GM12878 (cell line): Measurements from ENCODE around the gene ABCB10. TPM values are rescaled to one million over a fixed set of nuclear protein-coding genes. Genes with fewer than 3 reads are reported as not detected.

Experiments
- ATAC-seq: fragments of 200-7000 bp; cut with Tn5 transposase; 3 replicates; pipeline ENCODE4 v1.9.1; 2020; ENCODE audit warnings: mild to moderate bottlenecking, moderate library complexity
- BruUV-seq: library from RNA; stranded (reverse); fragments of 400-500 nt; replicated peaks from 2 replicates; lab custom pipeline; 2021; lab: Mats Ljungman, UMichigan
- CTCF ChIA-PET: fragments of 300-600 bp; sonication (Branson Sonifier 250); formaldehyde crosslinking; extraction: SDS; loops from one replicate; lab custom pipeline; 2021; ENCODE audit warnings: inconsistent platforms; lab: Yijun Ruan, JAX
- POLR2A ChIA-PET: fragments of 350-600 bp; formaldehyde crosslinking; extraction: SDS; loops from one replicate; lab custom pipeline; 2021; ENCODE audit warnings: inconsistent platforms; lab: Charles Lee
- RAD21 ChIA-PET: fragments of 300-600 bp; sonication (Branson Sonifier 250); formaldehyde crosslinking; loops from one replicate; lab custom pipeline; 2023; ENCODE audit warnings: antibody characterized with exemption; ENCODE audit not compliant: unreplicated experiment; lab: Charles Lee
- SMC1A ChIA-PET: fragments of 300-600 bp; sonication (Branson Sonifier 250); formaldehyde crosslinking; loops from one replicate; lab custom pipeline; 2023; ENCODE audit not compliant: unreplicated experiment, uncharacterized antibody; lab: Charles Lee
- DNase-seq: peaks from one replicate; pipeline ENCODE4 v3.0.0-alpha.2; 2011; ENCODE audit warnings: low read depth, low spot score
- FAIRE-seq: peaks from 3 replicates; lab custom pipeline; 2011; peaks lifted over from hg19 to GRCh38; lab: Jason Lieb, UNC
- H2AFZ ChIP-seq: 2 replicates; pipeline ENCODE4 v1.6.0; 2011; ENCODE audit warnings: low read depth, low read length, control low read depth; ENCODE audit not compliant: control insufficient read depth
- H3K27ac ChIP-seq: 2 replicates; pipeline ENCODE4 v1.5.1; 2011; ENCODE audit warnings: control low read depth; ENCODE audit not compliant: control insufficient read depth, insufficient read depth
- H3K27me3 ChIP-seq, 2 experiments: replicated peaks in 1 of 2; 2 replicates each; pipeline versions ENCODE4 v1.6.0 to v1.6.1; 2011; ENCODE audit warnings: low read length in 1 of 2; ENCODE audit not compliant: control insufficient read depth in 2 of 2, insufficient read depth in 2 of 2
- H3K36me3 ChIP-seq, 2 experiments: 2 replicates each; pipeline ENCODE4 v1.5.1; 2011; ENCODE audit warnings: low read length in 1 of 2; ENCODE audit not compliant: control insufficient read depth in 2 of 2, insufficient read depth in 2 of 2
- H3K4me1 ChIP-seq: 2 replicates; pipeline ENCODE4 v1.6.1; 2011; ENCODE audit warnings: mild to moderate bottlenecking, low read length, moderate library complexity, mixed read lengths; ENCODE audit not compliant: control insufficient read depth, insufficient read depth
- H3K4me2 ChIP-seq: 2 replicates; pipeline ENCODE4 v1.6.0; 2011; ENCODE audit warnings: control low read depth; ENCODE audit not compliant: control insufficient read depth, insufficient read depth
- H3K4me3 ChIP-seq: fragments of 200-600 bp; sonication (generic); 2 replicates; pipeline ENCODE4 v1.5.1; 2016
- H3K79me2 ChIP-seq: 2 replicates; pipeline ENCODE4 v1.6.0; 2011; ENCODE audit warnings: low read length; ENCODE audit not compliant: control insufficient read depth, insufficient read depth
- H3K9ac ChIP-seq: 2 replicates; pipeline ENCODE4 v1.8.0; 2011; ENCODE audit warnings: low read length, control low read depth, mixed read lengths; ENCODE audit not compliant: control insufficient read depth, insufficient read depth
- H3K9me3 ChIP-seq: replicated peaks from 3 replicates; pipeline ENCODE4 v1.5.1; 2011; ENCODE audit warnings: mild to moderate bottlenecking, low read length; ENCODE audit not compliant: control insufficient read depth, insufficient read depth
- H4K20me1 ChIP-seq: 2 replicates; pipeline ENCODE4 v1.6.0; 2011; ENCODE audit not compliant: control insufficient read depth, insufficient read depth
- BCL11A ChIP-seq: IDR thresholded peaks from 2 replicates; pipeline ENCODE4 v1.6.1; 2011; ENCODE audit warnings: low read depth, low read length
- CBX3 ChIP-seq: fragments of 200-600 bp; sonication (generic); IDR thresholded peaks from 2 replicates; pipeline ENCODE4 v1.6.1; 2016; ENCODE audit warnings: low read depth, borderline replicate concordance
- FOXK2 ChIP-seq: fragments of 450-650 bp; IDR thresholded peaks from 2 replicates; pipeline ENCODE4 v1.6.1; 2017; ENCODE audit warnings: mild to moderate bottlenecking, moderate library complexity
- MEF2A ChIP-seq: IDR thresholded peaks from 2 replicates; pipeline ENCODE4 v1.6.1; 2011; ENCODE audit warnings: low read depth, mild to moderate bottlenecking, low read length, moderate library complexity; ENCODE audit not compliant: insufficient read depth
- POLR2A ChIP-seq: IDR thresholded peaks from 2 replicates; pipeline ENCODE4 v1.6.1; 2011; ENCODE audit warnings: low read depth, mild to moderate bottlenecking, low read length
- RFX5 ChIP-seq: IDR thresholded peaks from 2 replicates; pipeline ENCODE4 v1.6.1; 2011; ENCODE audit warnings: low read depth, low read length, improper control_type of control experiment
- SMC3 ChIP-seq: IDR thresholded peaks from 2 replicates; pipeline ENCODE4 v1.6.1; 2011; ENCODE audit warnings: low read length, improper control_type of control experiment, borderline replicate concordance
- WGBS: methylation state at CpG from one replicate; pipeline ENCODE4 v1.1.6; 2016; ENCODE audit warnings: low lambda C conversion rate; ENCODE audit not compliant: insufficient replicate concordance, insufficient coverage; ENCODE audit errors: missing lambda C conversion rate; 5-methylcytosine and 5-hydroxymethylcytosine counted together
- in situ Hi-C: fragments of 300-500 bp; cut with MboI; formaldehyde crosslinking; loops from 9 replicates; pipeline ENCODE4 v1.14.3; 2018; ENCODE audit warnings: mixed read lengths
- intact Hi-C: fragments of 100-400 bp; cut with micrococcal nuclease; formaldehyde crosslinking; loops from one replicate; pipeline ENCODE4 v1.14.2; 2022; ENCODE audit not compliant: unreplicated experiment
- polyA plus RNA-seq, 11 experiments: library from polyadenylated mRNA; depleted of rRNA in 4 of 11; unstranded in 6 of 11; stranded (reverse) in 5 of 11; fragments of >200 nt; fragmentation: Nextera tagmentation in 4 of 11; fragmentation: Illumina TruSeq in 1 of 11; extraction: Ambion mirVana in 4 of 11; extraction: Trizol in 1 of 11; gene quantifications; 1 replicate in 1 of 11; 2 replicates in 10 of 11; pipeline versions ENCODE4 v1.2.1 to v1.2.3, GENCODE V29; 2011 to 2016; ENCODE audit warnings: inconsistent platforms in 2 of 11, missing spikeins in 2 of 11, low read depth in 1 of 11
- total RNA-seq, 4 experiments: library from RNA; depleted of rRNA in 3 of 4; stranded (reverse); fragments of >200 nt in 3 of 4; fragmentation: Illumina TruSeq in 1 of 4; extraction: Trizol in 1 of 4; gene quantifications; 2 replicates each; pipeline versions ENCODE4 v1.2.1 to v1.2.3, GENCODE V29; 2013 to 2021
- TF ChIP-seq, protein P1 (sequence below): IDR thresholded peaks from 2 replicates; pipeline ENCODE4 v1.6.1; 2012; ENCODE audit warnings: low read depth, low read length, improper control_type of control experiment
- TF ChIP-seq, protein P2 (sequence below): IDR thresholded peaks from 2 replicates; pipeline ENCODE4 v1.6.1; 2012; ENCODE audit warnings: low read length, inconsistent platforms
- TF ChIP-seq, protein P3 (sequence below): fragments of 450-650 bp; IDR thresholded peaks from 2 replicates; pipeline ENCODE4 v1.6.1; 2016; ENCODE audit warnings: mild to moderate bottlenecking, moderate library complexity, borderline replicate concordance
- TF ChIP-seq, protein P4 (sequence below): IDR thresholded peaks from 2 replicates; pipeline ENCODE4 v1.6.1; 2012; ENCODE audit warnings: low read depth, low read length, improper control_type of control experiment
- TF ChIP-seq, protein P5 (sequence below): IDR thresholded peaks from 2 replicates; pipeline ENCODE4 v1.6.1; 2012; ENCODE audit warnings: low read depth, low read length, improper control_type of control experiment
- TF ChIP-seq, protein P6 (sequence below): fragments of 450-650 bp; IDR thresholded peaks from 2 replicates; pipeline ENCODE4 v1.6.1; 2017; ENCODE audit warnings: mild to moderate bottlenecking, moderate library complexity

ABCB10 gene
- total and polyA plus RNA-seq, 10 of the 15 experiments (the other 5 are each of a cell fraction or from before 2014, with no cell fraction given) = 8.0 to 30.5 (median 16.7) TPM

DNA sequence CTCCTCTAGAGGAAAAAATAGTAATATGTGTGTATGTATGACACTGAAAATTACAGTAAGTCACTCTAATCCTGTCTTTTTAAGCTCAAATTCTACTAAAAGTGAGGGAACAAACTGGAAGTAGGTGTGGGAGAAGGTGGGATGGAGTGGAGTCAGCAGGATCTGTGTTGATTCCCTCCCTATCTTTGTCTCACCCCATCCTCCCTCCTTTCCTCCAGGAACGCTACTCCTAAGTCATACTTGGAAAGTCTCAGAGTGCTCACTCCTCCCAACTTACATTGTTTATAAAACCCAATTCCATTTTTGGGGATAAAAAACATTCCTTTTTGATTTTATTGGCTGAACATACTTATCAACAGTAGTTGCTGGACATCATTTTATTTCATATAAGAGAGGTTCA is 35.5 kb downstream of the ABCB10 start:
- Histone ChIP-seq H4K20me1 (no peaks in the 10 kb centered on the region), H3K27ac (no peak overlapping the region), H3K36me3 (peaks cover 0 to 9% of the 10 kb centered on the region in 2 experiments; a peak in 3 of 4 replicates), H3K79me2 (no peaks in the 10 kb centered on the region), H3K4me1 (no peaks in the 10 kb centered on the region), H3K9me3 (no peaks in the 10 kb centered on the region), H3K4me3 (no peak overlapping the region), H2AFZ (no peak overlapping the region), H3K9ac (no peak overlapping the region), H3K27me3 (no peaks in the 10 kb centered on the region), H3K4me2 (no peak overlapping the region)
- POLR2A ChIA-PET = no interaction called here
- CTCF ChIA-PET = no interaction called here
- no peak for FAIRE-seq
- no peak for DNase-seq
- intact Hi-C loops (no loop called here), in situ Hi-C loops (no loop called here)
- BruUV-seq = no TSS peak
- RAD21 ChIA-PET = no interaction called here
- 86% methylated on average over 1 of the region's 1 CpG for WGBS
- SMC1A ChIA-PET = no interaction called here
- ATAC-seq = no peak
- TF ChIP-seq, protein P1, sequence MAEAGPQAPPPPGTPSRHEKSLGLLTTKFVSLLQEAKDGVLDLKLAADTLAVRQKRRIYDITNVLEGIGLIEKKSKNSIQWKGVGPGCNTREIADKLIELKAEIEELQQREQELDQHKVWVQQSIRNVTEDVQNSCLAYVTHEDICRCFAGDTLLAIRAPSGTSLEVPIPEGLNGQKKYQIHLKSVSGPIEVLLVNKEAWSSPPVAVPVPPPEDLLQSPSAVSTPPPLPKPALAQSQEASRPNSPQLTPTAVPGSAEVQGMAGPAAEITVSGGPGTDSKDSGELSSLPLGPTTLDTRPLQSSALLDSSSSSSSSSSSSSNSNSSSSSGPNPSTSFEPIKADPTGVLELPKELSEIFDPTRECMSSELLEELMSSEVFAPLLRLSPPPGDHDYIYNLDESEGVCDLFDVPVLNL = no peak
- TF ChIP-seq, protein P2, sequence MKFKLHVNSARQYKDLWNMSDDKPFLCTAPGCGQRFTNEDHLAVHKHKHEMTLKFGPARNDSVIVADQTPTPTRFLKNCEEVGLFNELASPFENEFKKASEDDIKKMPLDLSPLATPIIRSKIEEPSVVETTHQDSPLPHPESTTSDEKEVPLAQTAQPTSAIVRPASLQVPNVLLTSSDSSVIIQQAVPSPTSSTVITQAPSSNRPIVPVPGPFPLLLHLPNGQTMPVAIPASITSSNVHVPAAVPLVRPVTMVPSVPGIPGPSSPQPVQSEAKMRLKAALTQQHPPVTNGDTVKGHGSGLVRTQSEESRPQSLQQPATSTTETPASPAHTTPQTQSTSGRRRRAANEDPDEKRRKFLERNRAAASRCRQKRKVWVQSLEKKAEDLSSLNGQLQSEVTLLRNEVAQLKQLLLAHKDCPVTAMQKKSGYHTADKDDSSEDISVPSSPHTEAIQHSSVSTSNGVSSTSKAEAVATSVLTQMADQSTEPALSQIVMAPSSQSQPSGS = no peak
- TF ChIP-seq, protein P3, sequence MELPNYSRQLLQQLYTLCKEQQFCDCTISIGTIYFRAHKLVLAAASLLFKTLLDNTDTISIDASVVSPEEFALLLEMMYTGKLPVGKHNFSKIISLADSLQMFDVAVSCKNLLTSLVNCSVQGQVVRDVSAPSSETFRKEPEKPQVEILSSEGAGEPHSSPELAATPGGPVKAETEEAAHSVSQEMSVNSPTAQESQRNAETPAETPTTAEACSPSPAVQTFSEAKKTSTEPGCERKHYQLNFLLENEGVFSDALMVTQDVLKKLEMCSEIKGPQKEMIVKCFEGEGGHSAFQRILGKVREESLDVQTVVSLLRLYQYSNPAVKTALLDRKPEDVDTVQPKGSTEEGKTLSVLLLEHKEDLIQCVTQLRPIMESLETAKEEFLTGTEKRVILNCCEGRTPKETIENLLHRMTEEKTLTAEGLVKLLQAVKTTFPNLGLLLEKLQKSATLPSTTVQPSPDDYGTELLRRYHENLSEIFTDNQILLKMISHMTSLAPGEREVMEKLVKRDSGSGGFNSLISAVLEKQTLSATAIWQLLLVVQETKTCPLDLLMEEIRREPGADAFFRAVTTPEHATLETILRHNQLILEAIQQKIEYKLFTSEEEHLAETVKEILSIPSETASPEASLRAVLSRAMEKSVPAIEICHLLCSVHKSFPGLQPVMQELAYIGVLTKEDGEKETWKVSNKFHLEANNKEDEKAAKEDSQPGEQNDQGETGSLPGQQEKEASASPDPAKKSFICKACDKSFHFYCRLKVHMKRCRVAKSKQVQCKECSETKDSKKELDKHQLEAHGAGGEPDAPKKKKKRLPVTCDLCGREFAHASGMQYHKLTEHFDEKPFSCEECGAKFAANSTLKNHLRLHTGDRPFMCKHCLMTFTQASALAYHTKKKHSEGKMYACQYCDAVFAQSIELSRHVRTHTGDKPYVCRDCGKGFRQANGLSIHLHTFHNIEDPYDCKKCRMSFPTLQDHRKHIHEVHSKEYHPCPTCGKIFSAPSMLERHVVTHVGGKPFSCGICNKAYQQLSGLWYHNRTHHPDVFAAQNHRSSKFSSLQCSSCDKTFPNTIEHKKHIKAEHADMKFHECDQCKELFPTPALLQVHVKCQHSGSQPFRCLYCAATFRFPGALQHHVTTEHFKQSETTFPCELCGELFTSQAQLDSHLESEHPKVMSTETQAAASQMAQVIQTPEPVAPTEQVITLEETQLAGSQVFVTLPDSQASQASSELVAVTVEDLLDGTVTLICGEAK = no peak
- TF ChIP-seq SMC3 (no peak), POLR2A (no peak), CBX3 (no peak), FOXK2 (no peak), BCL11A (no peak), MEF2A (no peak), RFX5 (no peak)
- TF ChIP-seq, protein P4, sequence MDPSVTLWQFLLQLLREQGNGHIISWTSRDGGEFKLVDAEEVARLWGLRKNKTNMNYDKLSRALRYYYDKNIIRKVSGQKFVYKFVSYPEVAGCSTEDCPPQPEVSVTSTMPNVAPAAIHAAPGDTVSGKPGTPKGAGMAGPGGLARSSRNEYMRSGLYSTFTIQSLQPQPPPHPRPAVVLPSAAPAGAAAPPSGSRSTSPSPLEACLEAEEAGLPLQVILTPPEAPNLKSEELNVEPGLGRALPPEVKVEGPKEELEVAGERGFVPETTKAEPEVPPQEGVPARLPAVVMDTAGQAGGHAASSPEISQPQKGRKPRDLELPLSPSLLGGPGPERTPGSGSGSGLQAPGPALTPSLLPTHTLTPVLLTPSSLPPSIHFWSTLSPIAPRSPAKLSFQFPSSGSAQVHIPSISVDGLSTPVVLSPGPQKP = no peak
- TF ChIP-seq, protein P5, sequence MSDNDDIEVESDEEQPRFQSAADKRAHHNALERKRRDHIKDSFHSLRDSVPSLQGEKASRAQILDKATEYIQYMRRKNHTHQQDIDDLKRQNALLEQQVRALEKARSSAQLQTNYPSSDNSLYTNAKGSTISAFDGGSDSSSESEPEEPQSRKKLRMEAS = no peak
- TF ChIP-seq, protein P6, sequence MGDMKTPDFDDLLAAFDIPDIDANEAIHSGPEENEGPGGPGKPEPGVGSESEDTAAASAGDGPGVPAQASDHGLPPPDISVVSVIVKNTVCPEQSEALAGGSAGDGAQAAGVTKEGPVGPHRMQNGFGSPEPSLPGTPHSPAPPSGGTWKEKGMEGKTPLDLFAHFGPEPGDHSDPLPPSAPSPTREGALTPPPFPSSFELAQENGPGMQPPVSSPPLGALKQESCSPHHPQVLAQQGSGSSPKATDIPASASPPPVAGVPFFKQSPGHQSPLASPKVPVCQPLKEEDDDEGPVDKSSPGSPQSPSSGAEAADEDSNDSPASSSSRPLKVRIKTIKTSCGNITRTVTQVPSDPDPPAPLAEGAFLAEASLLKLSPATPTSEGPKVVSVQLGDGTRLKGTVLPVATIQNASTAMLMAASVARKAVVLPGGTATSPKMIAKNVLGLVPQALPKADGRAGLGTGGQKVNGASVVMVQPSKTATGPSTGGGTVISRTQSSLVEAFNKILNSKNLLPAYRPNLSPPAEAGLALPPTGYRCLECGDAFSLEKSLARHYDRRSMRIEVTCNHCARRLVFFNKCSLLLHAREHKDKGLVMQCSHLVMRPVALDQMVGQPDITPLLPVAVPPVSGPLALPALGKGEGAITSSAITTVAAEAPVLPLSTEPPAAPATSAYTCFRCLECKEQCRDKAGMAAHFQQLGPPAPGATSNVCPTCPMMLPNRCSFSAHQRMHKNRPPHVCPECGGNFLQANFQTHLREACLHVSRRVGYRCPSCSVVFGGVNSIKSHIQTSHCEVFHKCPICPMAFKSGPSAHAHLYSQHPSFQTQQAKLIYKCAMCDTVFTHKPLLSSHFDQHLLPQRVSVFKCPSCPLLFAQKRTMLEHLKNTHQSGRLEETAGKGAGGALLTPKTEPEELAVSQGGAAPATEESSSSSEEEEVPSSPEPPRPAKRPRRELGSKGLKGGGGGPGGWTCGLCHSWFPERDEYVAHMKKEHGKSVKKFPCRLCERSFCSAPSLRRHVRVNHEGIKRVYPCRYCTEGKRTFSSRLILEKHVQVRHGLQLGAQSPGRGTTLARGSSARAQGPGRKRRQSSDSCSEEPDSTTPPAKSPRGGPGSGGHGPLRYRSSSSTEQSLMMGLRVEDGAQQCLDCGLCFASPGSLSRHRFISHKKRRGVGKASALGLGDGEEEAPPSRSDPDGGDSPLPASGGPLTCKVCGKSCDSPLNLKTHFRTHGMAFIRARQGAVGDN = no peak
